Progenitor cell of endocrine pancreas (in vitro differentiated cells): Measurements from ENCODE around the gene PCYT1B. TPM values are rescaled to one million over a fixed set of nuclear protein-coding genes. Genes with fewer than 3 reads are reported as not detected.

ENCODE experiments used
- DNase-seq: peaks from one replicate; pipeline ENCODE4 v3.0.0; 2021; ENCODE audit warnings: low spot score; ENCODE audit not compliant: unreplicated experiment
- H3K27ac Mint-ChIP-seq: 2 replicates; pipeline ENCODE4 v1.8.0; 2021; ENCODE audit warnings: mild to moderate bottlenecking, moderate library complexity, mixed read lengths
- H3K27me3 Mint-ChIP-seq: 2 replicates; pipeline ENCODE4 v1.8.0; 2021; ENCODE audit warnings: mixed read lengths
- H3K36me3 Mint-ChIP-seq: 2 replicates; pipeline ENCODE4 v1.8.0; 2022; ENCODE audit warnings: mixed read lengths; ENCODE audit not compliant: insufficient read depth
- H3K4me1 Mint-ChIP-seq: 2 replicates; pipeline ENCODE4 v1.8.0; 2021; ENCODE audit warnings: low read depth, mixed read lengths
- H3K4me3 Mint-ChIP-seq: 2 replicates; pipeline ENCODE4 v1.8.0; 2021; ENCODE audit warnings: low read depth, mild to moderate bottlenecking, moderate library complexity, mixed read lengths
- H3K9me3 Mint-ChIP-seq: 2 replicates; pipeline ENCODE4 v1.8.0; 2021; ENCODE audit warnings: low read depth, mixed read lengths
- long read RNA-seq: library from polyadenylated mRNA; unstranded; transcript quantifications from one replicate; pipeline ENCODE4 v2.0.0, GENCODE V29; 2020
- total RNA-seq: library from RNA; stranded (reverse); gene quantifications from 2 replicates; pipeline ENCODE4 v1.2.1, GENCODE V29; 2021
- TF ChIP-seq, protein P1 (sequence below): fragments of 200-600 bp; sonication (generic); IDR thresholded peaks from one replicate; pipeline ENCODE4 v1.5.0; 2021; ENCODE audit warnings: antibody characterized with exemption, mild to moderate bottlenecking; ENCODE audit not compliant: unreplicated experiment

PCYT1B gene
- total RNA-seq = 26.6 and 29.2 TPM in 2 replicates
- long read RNA-seq, full-length matches to known transcripts = 7 of 11 reads
- long read RNA-seq, partial matches to known transcripts = 0 of 11 reads
- long read RNA-seq, other reads (novel, unspliced or antisense) = 4 of 11 reads

DNA sequence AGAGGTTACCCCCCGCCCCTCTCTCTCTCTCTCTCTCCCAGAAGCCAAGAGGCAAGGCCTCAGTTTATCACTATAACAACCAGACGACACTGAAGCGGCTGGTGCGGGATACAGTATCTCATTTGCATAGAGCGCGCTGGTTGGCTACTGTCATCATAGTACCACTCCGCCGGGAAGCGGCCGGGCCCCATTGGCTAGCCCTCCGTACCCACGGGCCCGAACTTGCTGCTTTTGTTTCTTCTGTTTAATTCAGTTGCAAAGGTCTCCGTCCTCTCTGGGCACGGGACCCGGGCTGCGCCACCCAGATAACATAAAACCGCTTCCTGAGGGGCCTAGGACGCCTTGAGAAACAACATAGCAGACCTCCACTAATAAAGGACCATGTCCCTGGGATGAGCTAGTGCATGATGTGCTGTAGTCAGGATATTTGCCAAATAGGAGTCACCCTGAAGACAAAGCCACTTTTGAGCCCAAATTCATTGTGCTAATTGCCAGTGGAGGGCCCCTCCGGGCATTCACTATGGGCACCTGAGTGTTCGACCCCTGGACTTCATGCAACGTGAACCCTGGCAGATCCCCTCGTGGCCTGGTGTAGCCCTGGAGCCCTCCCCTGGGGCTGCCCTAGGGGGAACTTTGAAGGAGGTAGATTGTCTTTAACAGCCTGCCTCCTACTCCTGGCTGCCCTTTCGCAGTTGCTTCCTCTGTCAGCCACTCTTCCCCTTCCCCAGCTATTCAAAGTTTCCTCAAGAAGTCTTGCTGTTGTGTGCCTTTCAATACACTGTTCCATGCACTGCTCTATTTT, at the start of gene PCYT1B:
Gene PCYT1B (minus strand): TSS at position 91 of the 802 bp plus-strand sequence. CDS start 242 bp downstream, outside the sequence.
- DNase-seq = peak; percentile 35
- Mint-ChIP-seq H3K4me1 (peaks cover 18% of the 10 kb centered on the region), H3K36me3 (no peaks in the 10 kb centered on the region), H3K9me3 (no peaks in the 10 kb centered on the region), H3K4me3 (peak within 1 kb of the TSS; percentile 77), H3K27ac (peak within 1 kb of the TSS; percentile 93), H3K27me3 (peaks cover 30% of the 10 kb centered on the region)
- TF ChIP-seq, protein P1, sequence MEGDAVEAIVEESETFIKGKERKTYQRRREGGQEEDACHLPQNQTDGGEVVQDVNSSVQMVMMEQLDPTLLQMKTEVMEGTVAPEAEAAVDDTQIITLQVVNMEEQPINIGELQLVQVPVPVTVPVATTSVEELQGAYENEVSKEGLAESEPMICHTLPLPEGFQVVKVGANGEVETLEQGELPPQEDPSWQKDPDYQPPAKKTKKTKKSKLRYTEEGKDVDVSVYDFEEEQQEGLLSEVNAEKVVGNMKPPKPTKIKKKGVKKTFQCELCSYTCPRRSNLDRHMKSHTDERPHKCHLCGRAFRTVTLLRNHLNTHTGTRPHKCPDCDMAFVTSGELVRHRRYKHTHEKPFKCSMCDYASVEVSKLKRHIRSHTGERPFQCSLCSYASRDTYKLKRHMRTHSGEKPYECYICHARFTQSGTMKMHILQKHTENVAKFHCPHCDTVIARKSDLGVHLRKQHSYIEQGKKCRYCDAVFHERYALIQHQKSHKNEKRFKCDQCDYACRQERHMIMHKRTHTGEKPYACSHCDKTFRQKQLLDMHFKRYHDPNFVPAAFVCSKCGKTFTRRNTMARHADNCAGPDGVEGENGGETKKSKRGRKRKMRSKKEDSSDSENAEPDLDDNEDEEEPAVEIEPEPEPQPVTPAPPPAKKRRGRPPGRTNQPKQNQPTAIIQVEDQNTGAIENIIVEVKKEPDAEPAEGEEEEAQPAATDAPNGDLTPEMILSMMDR = no peak

DNA sequence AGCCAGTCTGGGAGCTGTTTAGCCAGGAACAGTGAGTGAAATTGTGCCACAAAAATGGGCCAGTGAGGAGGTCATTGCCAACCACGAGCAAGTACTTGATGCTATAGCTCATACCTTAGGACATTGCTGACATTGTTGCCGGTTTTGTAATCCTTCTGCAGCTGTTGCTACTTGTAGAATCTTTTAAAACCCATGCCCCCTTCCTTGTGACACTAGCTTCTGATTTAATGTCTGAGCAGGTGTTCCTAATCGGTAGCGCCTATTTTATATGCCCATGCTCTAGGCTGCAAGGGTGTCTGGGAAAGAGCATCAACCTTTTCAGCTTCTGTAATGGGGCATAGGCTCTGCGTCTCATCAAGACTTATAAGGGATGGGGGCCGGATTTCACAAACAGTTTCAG, 49.1 kb upstream of the PCYT1B start:
- Mint-ChIP-seq H3K4me3 (no peak overlapping the region), H3K27ac (no peak overlapping the region), H3K4me1 (peaks cover 20% of the 10 kb centered on the region), H3K27me3 (no peaks in the 10 kb centered on the region), H3K9me3 (no peaks in the 10 kb centered on the region), H3K36me3 (peaks cover 3% of the 10 kb centered on the region)
- DNase-seq = no peak
- TF ChIP-seq, protein P1 = no peak

GRCh38 chrX:24694825-24695224, 47.7 kb upstream of the PCYT1B start:
- DNase-seq = no peak
- H3K9me3 Mint-ChIP-seq = no peaks in the 10 kb centered on the region
- TF ChIP-seq, protein P1 = no peak
- H3K27ac Mint-ChIP-seq = peak overlapping the region; percentile 76
- peaks cover under 1% of the 10 kb centered on the region for H3K36me3 Mint-ChIP-seq
- H3K27me3 Mint-ChIP-seq = no peaks in the 10 kb centered on the region
- H3K4me1 Mint-ChIP-seq = peaks cover 26% of the 10 kb centered on the region
- H3K4me3 Mint-ChIP-seq = peak overlapping the region; percentile 94

DNA sequence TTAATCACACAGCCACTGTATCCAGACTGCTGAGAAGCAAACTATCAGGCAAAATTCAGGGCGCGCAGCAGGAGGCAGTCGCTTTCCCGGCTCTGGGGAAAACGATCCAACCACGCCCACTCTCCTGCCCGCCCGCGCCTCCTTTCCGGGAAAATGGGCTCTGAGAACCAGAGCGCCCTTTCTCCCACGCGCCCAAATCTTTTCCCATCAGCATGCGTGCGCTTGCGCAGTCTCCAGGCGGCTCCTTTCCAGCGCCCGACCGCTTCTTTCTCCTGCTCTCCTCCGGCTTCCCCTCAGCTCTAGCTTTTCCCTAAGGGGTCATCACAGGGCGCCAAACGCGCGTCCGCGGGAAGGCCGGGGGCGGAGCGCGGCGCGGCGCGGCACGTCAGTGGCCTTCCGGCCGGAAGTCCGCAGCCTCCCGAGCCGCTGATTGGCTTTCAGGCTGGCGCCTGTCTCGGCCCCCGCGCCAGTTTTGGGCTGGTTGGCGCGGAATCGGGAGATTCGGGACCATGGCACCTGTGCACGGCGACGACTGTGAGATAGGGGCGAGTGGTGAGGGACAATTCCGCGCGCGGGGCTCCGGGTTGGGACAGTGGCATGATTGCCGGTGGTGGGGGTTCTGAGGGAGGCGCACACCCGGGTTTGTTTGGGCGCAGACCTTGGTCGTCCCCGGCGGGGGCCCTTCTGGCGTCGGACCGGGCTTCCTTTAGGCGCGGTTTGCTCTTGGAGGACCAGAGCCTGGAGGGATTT, 46.5 kb upstream of the PCYT1B start, which contains the start of gene POLA1:
Gene POLA1 (plus strand): TSS at position 466 of the 750 bp plus-strand sequence. CDS start 44 bp downstream, at position 510.
- Mint-ChIP-seq H3K27me3 (no peaks in the 10 kb centered on the region), H3K9me3 (no peaks in the 10 kb centered on the region), H3K4me1 (peaks cover 28% of the 10 kb centered on the region), H3K27ac (peak within 1 kb of the TSS; percentile 97), H3K4me3 (peak within 1 kb of the TSS; percentile 94), H3K36me3 (no peaks in the 10 kb centered on the region)
- DNase-seq = peak; percentile 94
- TF ChIP-seq, protein P1 = peak; percentile 47

DNA sequence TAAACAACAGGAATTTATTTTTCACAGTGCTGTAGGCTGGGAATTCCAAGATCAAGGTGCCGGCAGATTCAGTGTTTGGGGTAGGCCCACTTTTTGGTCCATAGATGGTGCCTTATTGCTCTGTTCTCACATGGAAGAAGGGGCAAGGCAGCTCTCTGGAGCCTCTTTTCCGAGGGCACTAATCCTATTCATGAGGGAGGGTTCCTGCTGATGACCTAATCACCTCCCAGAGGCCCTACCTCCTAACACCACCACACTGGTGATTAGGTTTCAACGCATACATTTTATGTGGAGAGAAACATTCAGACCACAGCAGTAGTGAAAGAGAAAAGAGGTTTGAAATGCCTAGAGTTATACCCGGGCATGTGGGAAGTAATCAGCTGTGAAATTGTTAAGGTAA, 45.2 kb upstream of the PCYT1B start:
- TF ChIP-seq, protein P1 = no peak
- Mint-ChIP-seq H3K27ac (peak overlapping the region; percentile 8), H3K36me3 (no peaks in the 10 kb centered on the region), H3K27me3 (no peaks in the 10 kb centered on the region), H3K4me1 (peaks cover 28% of the 10 kb centered on the region), H3K4me3 (peak overlapping the region; percentile 58), H3K9me3 (no peaks in the 10 kb centered on the region)
- no peak for DNase-seq
